HCT116 (cell line): ENCODE measurements around the gene PTPN21. TPM values are rescaled to one million over a fixed set of nuclear protein-coding genes. Genes with fewer than 3 reads are reported as not detected.

Experiments used
- ATAC-seq: fragments of 200-7000 bp; cut with Tn5 transposase; 2 replicates; pipeline ENCODE4 v1.9.1; 2020; ENCODE audit warnings: mild to moderate bottlenecking, moderate library complexity
- BruUV-seq: library from RNA; stranded (reverse); fragments of 400-500 nt; replicated peaks from 2 replicates; lab custom pipeline; 2021; lab: Mats Ljungman, UMichigan
- CTCF ChIA-PET: fragments of 300-600 bp; sonication (Branson Sonifier 250); formaldehyde crosslinking; loops from one replicate; lab custom pipeline; 2021; ENCODE audit warnings: antibody characterized with exemption; lab: Charles Lee
- POLR2A ChIA-PET: fragments of 300-600, 350-600 bp; sonication (Branson Sonifier 250); formaldehyde crosslinking; loops from one replicate; lab custom pipeline; 2021; ENCODE audit warnings: antibody characterized with exemption; lab: Charles Lee
- RAD21 ChIA-PET, 2 experiments: fragments of 300-600 bp; sonication (Branson Sonifier 250); formaldehyde crosslinking; loops; one replicate each; lab custom pipeline; 2023; ENCODE audit warnings: low total read pairs in 2 of 2; ENCODE audit not compliant: uncharacterized antibody in 2 of 2, unreplicated experiment in 2 of 2, low non-redundant PET in 1 of 2; lab: Charles Lee
- DNase-seq: peaks from one replicate; pipeline ENCODE4 v3.0.0-alpha.2; 2010; ENCODE audit warnings: low read depth, low spot score
- H2AFZ ChIP-seq: fragments of 200-600 bp; shearing (Covaris generic), sonication (generic); 2 replicates; pipeline ENCODE4 v1.6.1; 2017; ENCODE audit warnings: low read depth, mixed run types, mixed read lengths, antibody characterized with exemption, low read length; ENCODE audit not compliant: poor library complexity, severe bottlenecking
- H3K27ac ChIP-seq: 2 replicates; pipeline ENCODE4 v1.5.1; 2012; ENCODE audit warnings: low read depth, low read length
- H3K27me3 ChIP-seq: fragments of 200-600 bp; sonication (generic); 2 replicates; pipeline ENCODE4 v1.6.1; 2016; ENCODE audit warnings: mixed run types, low read length, mixed read lengths; ENCODE audit not compliant: insufficient read depth
- H3K36me3 ChIP-seq, 2 experiments: fragments of 200-500 bp in 1 of 2; fragments of 200-600 bp in 1 of 2; sonication (Bioruptor generic) in 1 of 2; sonication (generic) in 1 of 2; 2 replicates each; pipeline versions ENCODE4 v1.5.1 to v1.6.1; 2014 to 2016; ENCODE audit warnings: low read length in 2 of 2, inconsistent platforms in 1 of 2, mixed read lengths in 1 of 2, mixed run types in 1 of 2; ENCODE audit not compliant: insufficient read depth in 2 of 2, control insufficient read depth in 1 of 2
- H3K4me1 ChIP-seq, 2 experiments: fragments of 200-600 bp in 1 of 2; sonication (generic) in 1 of 2; 2 replicates each; pipeline versions ENCODE4 v1.5.1 to v1.6.1; 2012 to 2017; ENCODE audit warnings: low read length in 2 of 2, inconsistent platforms in 1 of 2, mild to moderate bottlenecking in 1 of 2, mixed read lengths in 1 of 2, mixed run types in 1 of 2, moderate library complexity in 1 of 2; ENCODE audit not compliant: insufficient read depth in 2 of 2, control insufficient read depth in 1 of 2
- H3K4me2 ChIP-seq: fragments of 200-600 bp; sonication (generic); 2 replicates; pipeline ENCODE4 v1.6.1; 2017; ENCODE audit warnings: mixed run types, low read length, mixed read lengths
- H3K4me3 ChIP-seq, 2 experiments: fragments of 200-600 bp in 1 of 2; sonication (generic) in 1 of 2; replicated peaks in 1 of 2; 2 replicates each; pipeline ENCODE4 v1.5.1; 2011 to 2016; ENCODE audit warnings: low read length in 2 of 2, control low read depth in 1 of 2, low read depth in 1 of 2, mild to moderate bottlenecking in 1 of 2, mixed read lengths in 1 of 2, mixed run types in 1 of 2
- H3K79me2 ChIP-seq: fragments of 200-600 bp; sonication (generic); 2 replicates; pipeline ENCODE4 v1.6.1; 2017; ENCODE audit warnings: mild to moderate bottlenecking, mixed run types, low read length, moderate library complexity, mixed read lengths; ENCODE audit not compliant: insufficient read depth
- H3K9ac ChIP-seq: fragments of 200-600 bp; sonication (generic); 2 replicates; pipeline ENCODE4 v1.6.1; 2016; ENCODE audit warnings: low read length, mixed read lengths
- H3K9me2 ChIP-seq: fragments of 200-600 bp; sonication (generic), shearing (Covaris generic); 2 replicates; pipeline ENCODE4 v1.6.1; 2017; ENCODE audit warnings: mixed run types, mild to moderate bottlenecking, moderate library complexity; ENCODE audit not compliant: insufficient read depth
- H3K9me3 ChIP-seq, 2 experiments: fragments of 200-500 bp in 1 of 2; fragments of 200-600 bp in 1 of 2; sonication (Bioruptor generic) in 1 of 2; sonication (generic) in 1 of 2; 2 replicates each; pipeline ENCODE4 v1.6.1; 2014 to 2017; ENCODE audit warnings: low read length in 2 of 2, mixed read lengths in 2 of 2, inconsistent platforms in 1 of 2, low read depth in 1 of 2, mild to moderate bottlenecking in 1 of 2, mixed run types in 1 of 2, moderate library complexity in 1 of 2; ENCODE audit not compliant: control insufficient read depth in 1 of 2, insufficient read depth in 1 of 2
- H4K20me1 ChIP-seq: fragments of 200-600 bp; sonication (generic), shearing (Covaris generic); 2 replicates; pipeline ENCODE4 v1.6.1; 2017; ENCODE audit warnings: mixed run types, mild to moderate bottlenecking, moderate library complexity; ENCODE audit not compliant: insufficient read depth
- CBX3 ChIP-seq: IDR thresholded peaks from 2 replicates; pipeline ENCODE4 v1.6.1; 2012; ENCODE audit warnings: low read depth
- CEBPB ChIP-seq: IDR thresholded peaks from 2 replicates; pipeline ENCODE4 v1.6.1; 2012; ENCODE audit warnings: low read depth
- EGR1 ChIP-seq: IDR thresholded peaks from 2 replicates; pipeline ENCODE4 v1.6.1; 2012; ENCODE audit warnings: low read depth
- EZH2 ChIP-seq: fragments of 200-600 bp; sonication (generic); IDR thresholded peaks from 2 replicates; pipeline ENCODE4 v1.6.1; 2017; ENCODE audit warnings: antibody characterized with exemption, mixed run types
- EZH2phosphoT487 ChIP-seq: fragments of 200-600 bp; IDR thresholded peaks from 2 replicates; pipeline ENCODE4 v1.6.1; 2018; ENCODE audit warnings: antibody characterized with exemption, borderline replicate concordance
- FOSL1 ChIP-seq: IDR thresholded peaks from 2 replicates; pipeline ENCODE4 v1.6.1; 2012; ENCODE audit warnings: low read depth
- SP1 ChIP-seq: IDR thresholded peaks from 2 replicates; pipeline ENCODE4 v1.6.1; 2012; ENCODE audit warnings: low read depth
- SRF ChIP-seq: IDR thresholded peaks from 2 replicates; pipeline ENCODE4 v1.6.1; 2012; ENCODE audit warnings: low read depth
- TCF7L2 ChIP-seq: IDR thresholded peaks from 2 replicates; pipeline ENCODE4 v1.7.0; 2011; ENCODE audit warnings: borderline replicate concordance, inconsistent platforms; ENCODE audit not compliant: insufficient read depth, insufficient read length; ENCODE audit errors: extremely low read depth
- ZNF274 ChIP-seq: fragments of 200-500 bp; sonication (Bioruptor generic); IDR thresholded peaks from 2 replicates; pipeline ENCODE4 v1.6.1; 2014; ENCODE audit warnings: mild to moderate bottlenecking, low read depth, low read length, inconsistent platforms
- intact Hi-C: fragments of 100-400 bp; cut with micrococcal nuclease; formaldehyde crosslinking; loops from 2 replicates; pipeline ENCODE4 v1.10.0; 2022
- total RNA-seq: library from RNA; stranded (reverse); gene quantifications from one replicate; pipeline ENCODE4 v1.2.1, GENCODE V29; 2021; ENCODE audit not compliant: unreplicated experiment
- TF ChIP-seq, protein P1 (sequence below): IDR thresholded peaks from 2 replicates; pipeline ENCODE4 v1.6.1; 2012
- TF ChIP-seq, protein P2 (sequence below), 3 experiments: fragments of 200-600 bp in 1 of 3; sonication (generic) in 1 of 3; IDR thresholded peaks in 2 of 3; conservative IDR thresholded peaks in 1 of 3; 2 replicates each; pipeline ENCODE4 v1.5.1; 2012 to 2017; ENCODE audit warnings: low read depth in 2 of 3, low read length in 2 of 3, antibody characterized with exemption in 1 of 3, borderline replicate concordance in 1 of 3, control low read depth in 1 of 3, mild to moderate bottlenecking in 1 of 3, mixed read lengths in 1 of 3, mixed run types in 1 of 3, moderate library complexity in 1 of 3; ENCODE audit not compliant: insufficient read depth in 1 of 3

Gene PTPN21
- total RNA-seq, 1 experiment from 2014 or later = 7.6 TPM

DNA sequence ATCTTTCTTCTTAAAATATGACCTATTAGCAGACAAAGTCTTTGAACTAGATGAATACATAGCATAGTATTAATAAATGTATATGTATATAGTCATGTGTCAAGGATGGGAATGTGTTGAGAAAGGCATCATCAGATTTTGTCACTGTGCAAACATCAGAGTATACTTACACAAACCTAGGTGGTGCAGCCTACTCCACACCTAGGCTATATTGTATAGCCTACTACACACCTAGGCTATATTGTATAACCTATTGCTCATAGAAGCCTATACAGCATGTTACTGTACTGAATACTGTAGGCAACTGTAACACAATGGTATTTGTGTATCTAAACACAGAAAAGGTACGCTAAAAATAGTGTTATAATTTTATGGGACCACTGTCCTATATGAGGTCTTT, 47.6 kb downstream of the PTPN21 start:
- H3K79me2 ChIP-seq = no peaks in the 10 kb centered on the region
- H3K4me3 ChIP-seq = no peak overlapping the region
- intact Hi-C loops = no loop called here
- TF ChIP-seq SRF = no peak
- no peak for ATAC-seq
- ChIA-PET CTCF (no interaction called here), POLR2A (no interaction called here), RAD21 (no interaction called here)
- no peak overlapping the region for H3K9ac ChIP-seq
- H3K9me2 ChIP-seq = no peaks in the 10 kb centered on the region
- no peaks in the 10 kb centered on the region for H3K9me3 ChIP-seq
- no peaks in the 10 kb centered on the region for H4K20me1 ChIP-seq
- no peaks in the 10 kb centered on the region for H3K27me3 ChIP-seq
- no peaks in the 10 kb centered on the region for H3K36me3 ChIP-seq
- H3K4me2 ChIP-seq = no peak overlapping the region
- H2AFZ ChIP-seq = no peak overlapping the region
- H3K27ac ChIP-seq = no peak overlapping the region
- no peak for DNase-seq
- BruUV-seq = no TSS peak
- no peaks in the 10 kb centered on the region for H3K4me1 ChIP-seq

DNA sequence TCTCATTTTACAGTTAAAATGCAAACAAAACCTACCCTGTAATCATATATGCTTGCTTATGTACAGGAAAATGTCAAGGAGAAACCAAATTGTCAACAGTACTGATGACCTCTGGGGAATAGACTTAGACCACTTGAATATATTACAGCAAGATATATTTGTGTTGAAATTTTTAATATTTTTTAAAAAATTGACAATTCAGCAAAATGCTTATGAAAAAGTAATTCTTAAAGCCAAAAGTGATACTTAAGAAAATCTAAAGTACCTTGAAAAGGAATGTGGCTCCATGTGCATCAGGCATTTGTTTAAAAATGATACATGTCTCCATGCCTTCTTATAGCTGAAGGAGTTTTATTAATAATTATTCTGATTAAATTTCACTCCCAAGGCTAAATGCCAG, 49.2 kb downstream of the PTPN21 start:
- no peaks in the 10 kb centered on the region for H3K4me1 ChIP-seq
- H3K36me3 ChIP-seq = no peaks in the 10 kb centered on the region
- CTCF ChIA-PET = no interaction called here
- no peaks in the 10 kb centered on the region for H3K9me3 ChIP-seq
- no peaks in the 10 kb centered on the region for H3K79me2 ChIP-seq
- no TSS peak for BruUV-seq
- no peak overlapping the region for H3K4me2 ChIP-seq
- H3K9me2 ChIP-seq = no peaks in the 10 kb centered on the region
- RAD21 ChIA-PET = no interaction called here
- no peak for ATAC-seq
- no peak overlapping the region for H2AFZ ChIP-seq
- TF ChIP-seq EZH2phosphoT487 (no peak), ZNF274 (no peak), SRF (no peak), CEBPB (no peak), SP1 (no peak), EGR1 (no peak), TCF7L2 (no peak), FOSL1 (no peak), CBX3 (no peak), EZH2 (no peak)
- TF ChIP-seq, protein P1, sequence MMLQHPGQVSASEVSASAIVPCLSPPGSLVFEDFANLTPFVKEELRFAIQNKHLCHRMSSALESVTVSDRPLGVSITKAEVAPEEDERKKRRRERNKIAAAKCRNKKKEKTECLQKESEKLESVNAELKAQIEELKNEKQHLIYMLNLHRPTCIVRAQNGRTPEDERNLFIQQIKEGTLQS = no peak
- TF ChIP-seq, protein P2, sequence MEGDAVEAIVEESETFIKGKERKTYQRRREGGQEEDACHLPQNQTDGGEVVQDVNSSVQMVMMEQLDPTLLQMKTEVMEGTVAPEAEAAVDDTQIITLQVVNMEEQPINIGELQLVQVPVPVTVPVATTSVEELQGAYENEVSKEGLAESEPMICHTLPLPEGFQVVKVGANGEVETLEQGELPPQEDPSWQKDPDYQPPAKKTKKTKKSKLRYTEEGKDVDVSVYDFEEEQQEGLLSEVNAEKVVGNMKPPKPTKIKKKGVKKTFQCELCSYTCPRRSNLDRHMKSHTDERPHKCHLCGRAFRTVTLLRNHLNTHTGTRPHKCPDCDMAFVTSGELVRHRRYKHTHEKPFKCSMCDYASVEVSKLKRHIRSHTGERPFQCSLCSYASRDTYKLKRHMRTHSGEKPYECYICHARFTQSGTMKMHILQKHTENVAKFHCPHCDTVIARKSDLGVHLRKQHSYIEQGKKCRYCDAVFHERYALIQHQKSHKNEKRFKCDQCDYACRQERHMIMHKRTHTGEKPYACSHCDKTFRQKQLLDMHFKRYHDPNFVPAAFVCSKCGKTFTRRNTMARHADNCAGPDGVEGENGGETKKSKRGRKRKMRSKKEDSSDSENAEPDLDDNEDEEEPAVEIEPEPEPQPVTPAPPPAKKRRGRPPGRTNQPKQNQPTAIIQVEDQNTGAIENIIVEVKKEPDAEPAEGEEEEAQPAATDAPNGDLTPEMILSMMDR (IDR thresholded peaks at IDR 0.05 in 2 of 3, conservative IDR thresholded peaks at IDR 0.05 in 1 of 3; ENCODE audit: borderline replicate concordance in 1 of 3, insufficient read depth in 1 of 3, low read depth in 2 of 3, low read length in 2 of 3) = no peak
- no peak overlapping the region for H3K27ac ChIP-seq
- POLR2A ChIA-PET = no interaction called here
- no peak overlapping the region for H3K9ac ChIP-seq
- no peak for DNase-seq
- no peak overlapping the region for H3K4me3 ChIP-seq
- no peaks in the 10 kb centered on the region for H4K20me1 ChIP-seq
- no peaks in the 10 kb centered on the region for H3K27me3 ChIP-seq
- intact Hi-C loops = no loop called here
